ENCODE measurements around the gene RPP40.
"Not testable (repeated sequence)": the region's sequence is repeated elsewhere in the genome, so short reads cannot be mapped to it uniquely, and the experiment has no call there.

The RPP40 gene

GRCh38 chr6:5023923-5024322 lies 20.1 kb upstream of the RPP40 start:
- FAIRE-seq (no peak), DNase-seq (ENCODE audit: insufficient read length, low spot score) (no peak)

- DNase-seq (ENCODE audit: insufficient read length, low spot score) (no peak), FAIRE-seq (no peak)
Observed at GRCh38 chr6:5020142-5020541, 16.3 kb upstream of the RPP40 start.

GRCh38 chr6:5014072-5014561 lies 10.3 kb upstream of the RPP40 start:
- FAIRE-seq (no peak), DNase-seq (ENCODE audit: insufficient read length, low spot score) (no peak)

- FAIRE-seq: no peak
- DNase-seq (ENCODE audit: insufficient read length, low spot score): no peak
Observed at GRCh38 chr6:5012519-5012918, 8.7 kb upstream of the RPP40 start.

GRCh38 chr6:5011346-5011745 lies 7.5 kb upstream of the RPP40 start:
- DNase-seq (ENCODE audit: insufficient read length, low spot score) (no peak), FAIRE-seq (no peak)

- FAIRE-seq (no peak), DNase-seq (ENCODE audit: insufficient read length, low spot score) (no peak)
Observed at GRCh38 chr6:5007531-5007930, 3.7 kb upstream of the RPP40 start.

GRCh38 chr6:5006222-5006621 lies 2.4 kb upstream of the RPP40 start:
- no peak for FAIRE-seq

GRCh38 chr6:5005038-5005433 lies 1.2 kb upstream of the RPP40 start:
- not testable (repeated sequence) for DNase-seq (ENCODE audit: insufficient read length, low spot score); FAIRE-seq

More at GRCh38 chr6:5006222-5006621, 2.4 kb upstream of the RPP40 start:
- DNase-seq (ENCODE audit: insufficient read length, low spot score): no peak

GRCh38 chr6:5004373-5005037 lies 668 bp upstream of the RPP40 start:
- FAIRE-seq (no peak), DNase-seq (ENCODE audit: insufficient read length, low spot score) (peak; percentile 28)

- no peak for DNase-seq (ENCODE audit: insufficient read length, low spot score)
- no peak for FAIRE-seq
Observed at GRCh38 chr6:4999586-4999985, 4.3 kb downstream of the RPP40 start.

- DNase-seq (ENCODE audit: insufficient read length, low spot score) (no peak), FAIRE-seq (no peak)
Observed at GRCh38 chr6:4997862-4998261, 6.0 kb downstream of the RPP40 start.

- FAIRE-seq (no peak), DNase-seq (ENCODE audit: insufficient read length, low spot score) (no peak)
Observed at GRCh38 chr6:4994741-4995140, 9.1 kb downstream of the RPP40 start.

- DNase-seq (ENCODE audit: insufficient read length, low spot score) (no peak), FAIRE-seq (no peak)
Observed at GRCh38 chr6:4987432-4987831, 16.4 kb downstream of the RPP40 start.

GRCh38 chr6:4986999-4987398 lies 16.8 kb downstream of the RPP40 start:
- no peak for FAIRE-seq
- no peak for DNase-seq (ENCODE audit: insufficient read length, low spot score)

GRCh38 chr6:4983322-4983721 lies 20.5 kb downstream of the RPP40 start:
- FAIRE-seq: no peak
- DNase-seq (ENCODE audit: insufficient read length, low spot score): no peak

- no peak for FAIRE-seq
- DNase-seq (ENCODE audit: insufficient read length, low spot score): no peak
Observed at GRCh38 chr6:4981761-4982160, 22.1 kb downstream of the RPP40 start.

- DNase-seq (ENCODE audit: insufficient read length, low spot score) (no peak), FAIRE-seq (peak; percentile 23)
Observed at GRCh38 chr6:4979426-4979825, 24.4 kb downstream of the RPP40 start.

- DNase-seq (ENCODE audit: insufficient read length, low spot score): no peak
Observed at GRCh38 chr6:4977468-4977867, 26.4 kb downstream of the RPP40 start.

GRCh38 chr6:4975506-4975905 lies 28.3 kb downstream of the RPP40 start:
- FAIRE-seq: no peak
- DNase-seq (ENCODE audit: insufficient read length, low spot score): no peak

More at GRCh38 chr6:4977468-4977867, 26.4 kb downstream of the RPP40 start:
- FAIRE-seq: no peak

- FAIRE-seq (no peak), DNase-seq (ENCODE audit: insufficient read length, low spot score) (no peak)
Observed at GRCh38 chr6:4974962-4975361, 28.9 kb downstream of the RPP40 start.

- DNase-seq (ENCODE audit: insufficient read length, low spot score) (peak; percentile 14), FAIRE-seq (no peak)
Observed at GRCh38 chr6:4973982-4974745, 29.7 kb downstream of the RPP40 start.

GRCh38 chr6:4973415-4973814 lies 30.4 kb downstream of the RPP40 start:
- no peak for FAIRE-seq
- DNase-seq (ENCODE audit: insufficient read length, low spot score): no peak

All from HTR-8/SVneo (cell line).